ENCODE data around the gene SERHL2. TPM values are rescaled to one million over a fixed set of nuclear protein-coding genes. Genes with fewer than 3 reads are reported as not detected.
"Not testable (repeated sequence)": the region's sequence is repeated elsewhere in the genome, so short reads cannot be mapped to it uniquely, and the experiment has no call there.

SERHL2 gene
- total and polyA plus RNA-seq, 4 donors: 1.7 to 3.3 (median 2.6) TPM

DNA sequence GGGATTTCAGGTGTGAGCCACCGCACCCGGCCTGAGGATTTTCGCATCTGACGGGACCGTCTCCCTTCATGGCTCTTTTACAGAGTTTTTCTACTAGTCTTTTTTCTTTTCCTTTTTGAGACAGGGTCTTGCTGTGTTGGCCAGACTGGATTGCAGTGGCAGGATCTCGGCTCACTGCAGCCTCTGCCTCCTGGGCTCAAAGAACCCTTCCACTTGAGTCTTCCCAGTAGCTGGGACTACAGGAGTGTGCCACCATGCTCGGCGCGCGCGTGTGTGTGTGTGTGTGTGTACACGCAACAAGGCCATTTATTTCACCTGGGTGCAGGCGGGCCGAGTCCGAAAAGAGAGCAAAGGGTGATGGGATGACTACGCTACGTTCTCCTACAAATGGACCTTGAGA lies 10.9 kb downstream of the SERHL2 start:
- Histone ChIP-seq H3K4me1 (ENCODE audit: control insufficient read depth in 5 of 5, insufficient read depth in 5 of 5, low read length in 5 of 5) (peaks cover 0 to 7% (median 0%) of the 10 kb centered on the region in 5 donors), H3K27ac (ENCODE audit: low read depth in 1 of 2, low read length in 1 of 2) (no peak overlapping the region), H3K36me3 (ENCODE audit: control insufficient read depth in 4 of 4, insufficient read depth in 4 of 4, low read length in 4 of 4) (peaks cover 0 to 7% (median 2%) of the 10 kb centered on the region in 4 donors), H3K27me3 (ENCODE audit: control insufficient read depth in 3 of 3, insufficient read depth in 3 of 3, low read length in 2 of 3) (no peaks in the 10 kb centered on the region), H3K9me3 (ENCODE audit: control insufficient read depth in 4 of 4, insufficient read depth in 3 of 4, low read length in 3 of 4) (no peaks in the 10 kb centered on the region), H3K4me3 (no peak overlapping the region), H3K9ac (ENCODE audit: insufficient read depth in 1 of 2, low read length in 2 of 2) (no peak overlapping the region)
- DNase-seq (no peak), ATAC-seq (ENCODE audit: insufficient read depth, low FRiP score) (no peak)
- WGBS, 2 donors: 98% methylated on average over 17 of the region's 17 CpGs
- TF ChIP-seq, protein P1, sequence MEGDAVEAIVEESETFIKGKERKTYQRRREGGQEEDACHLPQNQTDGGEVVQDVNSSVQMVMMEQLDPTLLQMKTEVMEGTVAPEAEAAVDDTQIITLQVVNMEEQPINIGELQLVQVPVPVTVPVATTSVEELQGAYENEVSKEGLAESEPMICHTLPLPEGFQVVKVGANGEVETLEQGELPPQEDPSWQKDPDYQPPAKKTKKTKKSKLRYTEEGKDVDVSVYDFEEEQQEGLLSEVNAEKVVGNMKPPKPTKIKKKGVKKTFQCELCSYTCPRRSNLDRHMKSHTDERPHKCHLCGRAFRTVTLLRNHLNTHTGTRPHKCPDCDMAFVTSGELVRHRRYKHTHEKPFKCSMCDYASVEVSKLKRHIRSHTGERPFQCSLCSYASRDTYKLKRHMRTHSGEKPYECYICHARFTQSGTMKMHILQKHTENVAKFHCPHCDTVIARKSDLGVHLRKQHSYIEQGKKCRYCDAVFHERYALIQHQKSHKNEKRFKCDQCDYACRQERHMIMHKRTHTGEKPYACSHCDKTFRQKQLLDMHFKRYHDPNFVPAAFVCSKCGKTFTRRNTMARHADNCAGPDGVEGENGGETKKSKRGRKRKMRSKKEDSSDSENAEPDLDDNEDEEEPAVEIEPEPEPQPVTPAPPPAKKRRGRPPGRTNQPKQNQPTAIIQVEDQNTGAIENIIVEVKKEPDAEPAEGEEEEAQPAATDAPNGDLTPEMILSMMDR (IDR thresholded peaks at IDR 0.05; ENCODE audit: control extremely low read depth, extremely low read depth): no peak

DNA sequence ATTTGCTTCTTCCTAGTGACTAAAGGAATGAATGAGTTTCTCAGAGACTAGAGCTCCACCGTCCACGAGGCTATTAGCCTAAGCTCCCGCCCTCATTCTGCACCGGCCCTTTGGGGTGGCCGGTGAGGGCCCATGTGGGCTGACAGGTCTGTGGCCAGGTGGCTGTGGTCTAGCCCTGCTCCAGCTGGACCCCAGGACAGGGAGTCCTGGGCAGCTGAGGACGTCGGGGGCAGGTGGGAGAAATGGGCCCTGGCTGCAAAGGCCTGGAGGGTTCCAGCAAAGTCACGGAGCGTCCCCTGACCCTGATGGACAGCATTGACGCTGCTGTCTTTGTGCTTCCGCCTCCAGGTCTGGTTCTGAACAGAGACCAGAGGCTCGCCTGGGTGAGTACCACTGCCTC lies 12.2 kb downstream of the SERHL2 start:
- WGBS, 2 donors: 97 to 98% methylated on average over 12 of the region's 12 CpGs
- no peak for ATAC-seq (ENCODE audit: insufficient read depth, low FRiP score)
- H3K4me3 ChIP-seq: no peak overlapping the region
- no peaks in the 10 kb centered on the region for H3K9me3 ChIP-seq (ENCODE audit: control insufficient read depth in 4 of 4, insufficient read depth in 3 of 4, low read length in 3 of 4)
- TF ChIP-seq, protein P1 (IDR thresholded peaks at IDR 0.05; ENCODE audit: control extremely low read depth, extremely low read depth): no peak
- peaks cover 0 to 7% (median 3%) of the 10 kb centered on the region in 4 donors for H3K36me3 ChIP-seq (ENCODE audit: control insufficient read depth in 4 of 4, insufficient read depth in 4 of 4, low read length in 4 of 4)
- peaks cover 0 to 7% (median 0%) of the 10 kb centered on the region in 5 donors for H3K4me1 ChIP-seq (ENCODE audit: control insufficient read depth in 5 of 5, insufficient read depth in 5 of 5, low read length in 5 of 5)
- H3K27me3 ChIP-seq (ENCODE audit: control insufficient read depth in 3 of 3, insufficient read depth in 3 of 3, low read length in 2 of 3): no peaks in the 10 kb centered on the region
- H3K27ac ChIP-seq (ENCODE audit: low read depth in 1 of 2, low read length in 1 of 2): no peak overlapping the region
- H3K9ac ChIP-seq (ENCODE audit: insufficient read depth in 1 of 2, low read length in 2 of 2): no peak overlapping the region
- DNase-seq: no peak

DNA sequence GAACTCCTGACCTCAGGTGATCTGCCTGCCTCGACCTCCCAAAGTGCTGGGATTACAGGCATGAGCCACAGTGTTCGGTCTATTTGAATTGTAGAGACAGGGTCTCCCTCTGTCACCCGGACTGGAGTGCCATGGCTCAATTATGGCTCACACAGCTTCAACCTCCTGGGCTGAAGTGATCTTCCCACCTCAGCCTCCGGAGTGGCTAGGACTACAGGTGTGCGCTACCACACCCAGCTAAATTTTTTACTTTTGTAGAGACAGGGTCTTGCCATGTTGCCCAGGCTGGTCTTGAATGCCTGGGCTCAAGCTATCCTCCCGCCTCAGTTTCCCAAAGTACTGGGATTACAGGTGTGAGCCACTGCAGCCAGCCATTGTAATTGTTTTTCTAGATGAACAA lies 14.2 kb downstream of the SERHL2 start:
- H3K27me3 ChIP-seq (ENCODE audit: control insufficient read depth in 3 of 3, insufficient read depth in 3 of 3, low read length in 2 of 3); H3K4me1 ChIP-seq (ENCODE audit: control insufficient read depth in 5 of 5, insufficient read depth in 5 of 5, low read length in 5 of 5); ATAC-seq (ENCODE audit: insufficient read depth, low FRiP score); H3K27ac ChIP-seq (ENCODE audit: low read depth in 1 of 2, low read length in 1 of 2); H3K9me3 ChIP-seq (ENCODE audit: control insufficient read depth in 4 of 4, insufficient read depth in 3 of 4, low read length in 3 of 4); DNase-seq; H3K4me3 ChIP-seq; H3K9ac ChIP-seq (ENCODE audit: insufficient read depth in 1 of 2, low read length in 2 of 2): not testable (repeated sequence)
- H3K36me3 ChIP-seq (ENCODE audit: control insufficient read depth in 4 of 4, insufficient read depth in 4 of 4, low read length in 4 of 4): peaks cover 0 to 14% (median 5%) of the 10 kb centered on the region in 4 donors
- 78 to 89% methylated on average over 5 of the region's 6 CpGs for WGBS, 2 donors

DNA sequence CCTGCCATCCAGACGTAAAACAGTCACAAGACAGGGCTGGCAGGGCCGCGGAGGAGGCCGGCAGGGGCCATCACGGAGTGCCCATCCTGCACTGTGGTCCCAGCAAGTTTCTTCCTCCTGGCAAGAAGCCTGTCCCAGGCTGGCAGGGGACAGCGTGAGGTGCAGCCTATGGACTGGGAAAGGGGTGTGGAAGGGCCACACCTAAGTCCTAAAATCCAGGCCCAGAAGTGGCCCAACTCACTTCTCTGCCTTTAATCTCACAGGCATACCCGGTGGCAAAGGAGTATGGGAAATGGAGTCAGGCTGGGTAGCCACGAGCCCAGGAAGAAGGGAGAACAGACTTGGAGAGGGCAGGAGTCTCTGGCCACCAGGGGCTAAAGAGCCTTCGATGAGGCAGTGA lies 16.8 kb downstream of the SERHL2 start:
- not testable (repeated sequence) for H3K4me3 ChIP-seq; H3K27ac ChIP-seq (ENCODE audit: low read depth in 1 of 2, low read length in 1 of 2); ATAC-seq (ENCODE audit: insufficient read depth, low FRiP score); H3K9ac ChIP-seq (ENCODE audit: insufficient read depth in 1 of 2, low read length in 2 of 2); H3K4me1 ChIP-seq (ENCODE audit: control insufficient read depth in 5 of 5, insufficient read depth in 5 of 5, low read length in 5 of 5); DNase-seq; H3K9me3 ChIP-seq (ENCODE audit: control insufficient read depth in 4 of 4, insufficient read depth in 3 of 4, low read length in 3 of 4); H3K27me3 ChIP-seq (ENCODE audit: control insufficient read depth in 3 of 3, insufficient read depth in 3 of 3, low read length in 2 of 3)
- H3K36me3 ChIP-seq (ENCODE audit: control insufficient read depth in 4 of 4, insufficient read depth in 4 of 4, low read length in 4 of 4): peaks cover 2 to 27% (median 4%) of the 10 kb centered on the region in 4 donors
- WGBS, 2 donors: 83 to 84% methylated on average over 8 to 9 of the region's 9 CpGs

DNA sequence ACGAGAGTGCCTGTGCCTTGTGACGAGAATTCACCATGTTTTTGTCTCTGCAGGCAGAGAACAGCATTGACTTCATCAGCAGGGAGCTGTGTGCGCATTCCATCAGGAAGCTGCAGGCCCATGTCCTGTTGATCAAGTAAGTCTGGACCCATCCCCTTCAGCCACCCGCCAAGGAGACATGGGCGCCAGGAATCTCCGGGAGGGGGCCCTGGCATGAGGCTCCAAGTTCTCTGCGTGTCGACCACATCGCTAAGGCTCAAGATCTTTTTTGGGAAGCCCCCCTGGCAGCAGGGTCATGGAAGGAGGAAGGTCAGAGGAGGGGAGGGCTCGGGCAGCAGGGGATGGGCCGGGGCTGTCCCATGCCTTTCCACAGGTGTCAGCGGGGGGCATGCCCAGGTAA lies 17.3 kb downstream of the SERHL2 start:
- not testable (repeated sequence) for H3K4me1 ChIP-seq (ENCODE audit: control insufficient read depth in 5 of 5, insufficient read depth in 5 of 5, low read length in 5 of 5); DNase-seq; H3K27ac ChIP-seq (ENCODE audit: low read depth in 1 of 2, low read length in 1 of 2); H3K27me3 ChIP-seq (ENCODE audit: control insufficient read depth in 3 of 3, insufficient read depth in 3 of 3, low read length in 2 of 3); H3K4me3 ChIP-seq; H3K9ac ChIP-seq (ENCODE audit: insufficient read depth in 1 of 2, low read length in 2 of 2); ATAC-seq (ENCODE audit: insufficient read depth, low FRiP score); H3K9me3 ChIP-seq (ENCODE audit: control insufficient read depth in 4 of 4, insufficient read depth in 3 of 4, low read length in 3 of 4)
- 91 to 92% methylated on average over 11 to 12 of the region's 12 CpGs for WGBS, 2 donors
- peaks cover 0 to 26% (median 4%) of the 10 kb centered on the region in 4 donors for H3K36me3 ChIP-seq (ENCODE audit: control insufficient read depth in 4 of 4, insufficient read depth in 4 of 4, low read length in 4 of 4)

DNA sequence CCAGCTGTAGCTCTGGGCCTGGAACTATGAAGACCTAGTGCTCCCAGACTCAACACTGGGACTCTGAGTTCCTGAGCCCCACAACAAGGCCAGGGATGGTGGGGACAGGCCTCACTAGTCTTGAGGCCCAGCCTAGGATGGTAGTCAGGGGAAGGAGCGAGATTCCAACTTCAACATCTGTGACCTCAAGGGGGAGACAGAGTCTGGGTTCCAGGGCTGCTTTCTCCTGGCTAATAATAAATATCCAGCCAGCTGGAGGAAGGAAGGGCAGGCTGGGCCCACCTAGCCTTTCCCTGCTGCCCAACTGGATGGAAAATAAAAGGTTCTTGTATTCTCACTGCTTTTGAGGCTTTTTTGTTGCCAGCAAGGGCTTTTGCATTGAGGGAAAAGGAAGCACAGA lies 20.3 kb downstream of the SERHL2 start:
- 86 to 92% methylated on average over 1 of the region's 1 CpG for WGBS, 2 donors
- not testable (repeated sequence) for H3K4me3 ChIP-seq; H3K9ac ChIP-seq (ENCODE audit: insufficient read depth in 1 of 2, low read length in 2 of 2); H3K27ac ChIP-seq (ENCODE audit: low read depth in 1 of 2, low read length in 1 of 2); ATAC-seq (ENCODE audit: insufficient read depth, low FRiP score); H3K4me1 ChIP-seq (ENCODE audit: control insufficient read depth in 5 of 5, insufficient read depth in 5 of 5, low read length in 5 of 5); H3K9me3 ChIP-seq (ENCODE audit: control insufficient read depth in 4 of 4, insufficient read depth in 3 of 4, low read length in 3 of 4); H3K27me3 ChIP-seq (ENCODE audit: control insufficient read depth in 3 of 3, insufficient read depth in 3 of 3, low read length in 2 of 3); DNase-seq
- peaks cover 4 to 40% (median 7%) of the 10 kb centered on the region in 4 donors for H3K36me3 ChIP-seq (ENCODE audit: control insufficient read depth in 4 of 4, insufficient read depth in 4 of 4, low read length in 4 of 4)

DNA sequence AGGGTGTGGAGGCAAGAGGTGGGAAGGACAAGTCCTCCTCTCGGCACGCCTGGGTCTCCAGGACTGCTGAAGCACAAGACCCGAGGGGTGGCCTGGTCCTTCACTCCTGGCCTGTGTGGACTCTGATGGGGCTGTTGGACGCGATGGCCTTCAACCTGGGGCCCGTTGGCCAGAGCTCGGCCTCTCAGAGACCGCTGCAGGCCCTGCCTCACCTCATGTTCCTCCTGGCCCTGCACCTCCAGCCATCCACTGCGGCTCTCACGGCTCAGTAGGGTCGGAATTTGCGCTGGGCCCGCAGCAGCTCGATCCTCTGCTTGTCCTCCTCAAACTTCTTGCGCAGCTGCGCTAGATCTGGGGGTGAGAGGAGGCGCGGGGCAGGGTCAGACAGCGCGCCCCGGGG lies 20.7 kb downstream of the SERHL2 start:
- H3K36me3 ChIP-seq (ENCODE audit: control insufficient read depth in 4 of 4, insufficient read depth in 4 of 4, low read length in 4 of 4): peaks cover 4 to 40% (median 7%) of the 10 kb centered on the region in 4 donors
- not testable (repeated sequence) for DNase-seq; H3K9ac ChIP-seq (ENCODE audit: insufficient read depth in 1 of 2, low read length in 2 of 2); H3K4me1 ChIP-seq (ENCODE audit: control insufficient read depth in 5 of 5, insufficient read depth in 5 of 5, low read length in 5 of 5); ATAC-seq (ENCODE audit: insufficient read depth, low FRiP score); H3K27me3 ChIP-seq (ENCODE audit: control insufficient read depth in 3 of 3, insufficient read depth in 3 of 3, low read length in 2 of 3); H3K9me3 ChIP-seq (ENCODE audit: control insufficient read depth in 4 of 4, insufficient read depth in 3 of 4, low read length in 3 of 4); H3K4me3 ChIP-seq; H3K27ac ChIP-seq (ENCODE audit: low read depth in 1 of 2, low read length in 1 of 2)
- 94 to 95% methylated on average over 16 to 21 of the region's 21 CpGs for WGBS, 2 donors

Data from lung (tissue), 12 donors.